ENCODE data around the gene IDH1. TPM values are rescaled to one million over a fixed set of nuclear protein-coding genes. Genes with fewer than 3 reads are reported as not detected.

The IDH1 gene
- polyA plus RNA-seq, 2 of the 4 experiments (the other 2 are of a cell fraction): 180 to 346 TPM

DNA sequence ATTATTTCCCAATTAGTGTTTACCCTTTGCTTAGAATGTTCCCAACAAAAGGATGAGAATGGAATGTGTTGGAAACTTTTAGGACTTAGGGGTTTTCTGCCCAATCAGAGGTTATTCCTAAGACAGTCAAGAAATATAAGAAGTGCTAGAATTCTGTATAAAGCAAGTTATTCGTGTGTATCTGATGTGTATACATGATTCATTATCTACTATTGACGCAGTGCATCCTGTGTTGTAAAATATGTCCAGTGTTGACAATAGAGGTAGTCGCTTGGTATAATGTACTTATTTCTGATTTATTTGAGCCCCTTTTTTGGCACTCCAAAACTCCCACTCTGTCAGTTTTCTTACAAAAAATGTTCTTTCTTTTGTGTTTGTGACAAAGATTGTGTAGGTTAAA is 12.1 kb upstream of the IDH1 start:
- Histone ChIP-seq H3K4me1 (peaks cover 20% of the 10 kb centered on the region), H3K4me3 (peak overlapping the region; percentile 97), H3K4me2 (peak overlapping the region; percentile 93), H3K9me3 (peaks cover 6% of the 10 kb centered on the region; the same call in 1 of the 3 replicates), H3K27ac (peak overlapping the region; percentile 95 to 97)
- ChIA-PET CTCF (interaction anchor here (0.9 to 2.0 kb wide), 3 partner anchors 12 to 166 kb away, joined by 3 to 12 read pairs (median 3); partner anchors contain the start of gene IDH1), POLR2A (interaction anchor here (2.9 kb wide), 1 partner anchor 12 kb away, joined by 50 read pairs; the partner anchor contains the start of gene IDH1)
- TF ChIP-seq TFCP2L1 (CRISPR knock-in tag; IDR thresholded peaks at IDR 0.05): no peak
- TF ChIP-seq HOXA7 (CRISPR knock-in tag; IDR thresholded peaks at IDR 0.05): no peak
- TF ChIP-seq, protein P1, sequence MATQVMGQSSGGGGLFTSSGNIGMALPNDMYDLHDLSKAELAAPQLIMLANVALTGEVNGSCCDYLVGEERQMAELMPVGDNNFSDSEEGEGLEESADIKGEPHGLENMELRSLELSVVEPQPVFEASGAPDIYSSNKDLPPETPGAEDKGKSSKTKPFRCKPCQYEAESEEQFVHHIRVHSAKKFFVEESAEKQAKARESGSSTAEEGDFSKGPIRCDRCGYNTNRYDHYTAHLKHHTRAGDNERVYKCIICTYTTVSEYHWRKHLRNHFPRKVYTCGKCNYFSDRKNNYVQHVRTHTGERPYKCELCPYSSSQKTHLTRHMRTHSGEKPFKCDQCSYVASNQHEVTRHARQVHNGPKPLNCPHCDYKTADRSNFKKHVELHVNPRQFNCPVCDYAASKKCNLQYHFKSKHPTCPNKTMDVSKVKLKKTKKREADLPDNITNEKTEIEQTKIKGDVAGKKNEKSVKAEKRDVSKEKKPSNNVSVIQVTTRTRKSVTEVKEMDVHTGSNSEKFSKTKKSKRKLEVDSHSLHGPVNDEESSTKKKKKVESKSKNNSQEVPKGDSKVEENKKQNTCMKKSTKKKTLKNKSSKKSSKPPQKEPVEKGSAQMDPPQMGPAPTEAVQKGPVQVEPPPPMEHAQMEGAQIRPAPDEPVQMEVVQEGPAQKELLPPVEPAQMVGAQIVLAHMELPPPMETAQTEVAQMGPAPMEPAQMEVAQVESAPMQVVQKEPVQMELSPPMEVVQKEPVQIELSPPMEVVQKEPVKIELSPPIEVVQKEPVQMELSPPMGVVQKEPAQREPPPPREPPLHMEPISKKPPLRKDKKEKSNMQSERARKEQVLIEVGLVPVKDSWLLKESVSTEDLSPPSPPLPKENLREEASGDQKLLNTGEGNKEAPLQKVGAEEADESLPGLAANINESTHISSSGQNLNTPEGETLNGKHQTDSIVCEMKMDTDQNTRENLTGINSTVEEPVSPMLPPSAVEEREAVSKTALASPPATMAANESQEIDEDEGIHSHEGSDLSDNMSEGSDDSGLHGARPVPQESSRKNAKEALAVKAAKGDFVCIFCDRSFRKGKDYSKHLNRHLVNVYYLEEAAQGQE (IDR thresholded peaks at IDR 0.05): no peak
- TF ChIP-seq CEBPB (IDR thresholded peaks at IDR 0.05): no peak
- no peak for TF ChIP-seq FOXS1 (CRISPR knock-in tag; IDR thresholded peaks at IDR 0.05)
- no peak for TF ChIP-seq NFE2L2 (conservative IDR thresholded peaks at IDR 0.05; ENCODE audit: low read length)
- TF ChIP-seq, protein P2, sequence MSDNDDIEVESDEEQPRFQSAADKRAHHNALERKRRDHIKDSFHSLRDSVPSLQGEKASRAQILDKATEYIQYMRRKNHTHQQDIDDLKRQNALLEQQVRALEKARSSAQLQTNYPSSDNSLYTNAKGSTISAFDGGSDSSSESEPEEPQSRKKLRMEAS (IDR thresholded peaks at IDR 0.05): no peak
- TF ChIP-seq NR3C1 (IDR thresholded peaks at IDR 0.05): no peak
- TF ChIP-seq HOXB5 (CRISPR knock-in tag; IDR thresholded peaks at IDR 0.05): no peak
- TF ChIP-seq ESRRA (IDR thresholded peaks at IDR 0.05; ENCODE audit: borderline replicate concordance, low read length): no peak
- TF ChIP-seq, protein P3, sequence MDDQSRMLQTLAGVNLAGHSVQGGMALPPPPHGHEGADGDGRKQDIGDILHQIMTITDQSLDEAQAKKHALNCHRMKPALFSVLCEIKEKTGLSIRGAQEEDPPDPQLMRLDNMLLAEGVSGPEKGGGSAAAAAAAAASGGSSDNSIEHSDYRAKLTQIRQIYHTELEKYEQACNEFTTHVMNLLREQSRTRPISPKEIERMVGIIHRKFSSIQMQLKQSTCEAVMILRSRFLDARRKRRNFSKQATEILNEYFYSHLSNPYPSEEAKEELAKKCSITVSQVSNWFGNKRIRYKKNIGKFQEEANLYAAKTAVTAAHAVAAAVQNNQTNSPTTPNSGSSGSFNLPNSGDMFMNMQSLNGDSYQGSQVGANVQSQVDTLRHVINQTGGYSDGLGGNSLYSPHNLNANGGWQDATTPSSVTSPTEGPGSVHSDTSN (IDR thresholded peaks at IDR 0.05): no peak
- no peak for TF ChIP-seq ZC3H11A (IDR thresholded peaks at IDR 0.05)
- TF ChIP-seq NPAS2 (CRISPR knock-in tag; IDR thresholded peaks at IDR 0.05; ENCODE audit: borderline replicate concordance): no peak
- no peak for TF ChIP-seq KDM1A (IDR thresholded peaks at IDR 0.05; ENCODE audit: low read depth)
- TF ChIP-seq RAD21 (conservative IDR thresholded peaks at IDR 0.05 in 1 of 2, IDR thresholded peaks at IDR 0.05 in 1 of 2): no peak
- no peak for TF ChIP-seq CHD2 (IDR thresholded peaks at IDR 0.05; ENCODE audit: low read length, partially characterized antibody)
- TF ChIP-seq JUN (IDR thresholded peaks at IDR 0.05): no peak
- no peak for TF ChIP-seq SMC3 (IDR thresholded peaks at IDR 0.05)
- TF ChIP-seq, protein P4, sequence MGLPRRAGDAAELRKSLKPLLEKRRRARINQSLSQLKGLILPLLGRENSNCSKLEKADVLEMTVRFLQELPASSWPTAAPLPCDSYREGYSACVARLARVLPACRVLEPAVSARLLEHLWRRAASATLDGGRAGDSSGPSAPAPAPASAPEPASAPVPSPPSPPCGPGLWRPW (IDR thresholded peaks at IDR 0.05): no peak
- no peak for TF ChIP-seq ZNF302 (CRISPR knock-in tag; IDR thresholded peaks at IDR 0.05)
- 16% methylated on average over 3 of the region's 3 CpGs for WGBS (ENCODE audit: missing lambda C conversion rate)
- FAIRE-seq (no peak), DNase-seq (ENCODE audit: low read depth in 1 of 2, low spot score in 1 of 2) (no peak), ATAC-seq (no peak)

DNA sequence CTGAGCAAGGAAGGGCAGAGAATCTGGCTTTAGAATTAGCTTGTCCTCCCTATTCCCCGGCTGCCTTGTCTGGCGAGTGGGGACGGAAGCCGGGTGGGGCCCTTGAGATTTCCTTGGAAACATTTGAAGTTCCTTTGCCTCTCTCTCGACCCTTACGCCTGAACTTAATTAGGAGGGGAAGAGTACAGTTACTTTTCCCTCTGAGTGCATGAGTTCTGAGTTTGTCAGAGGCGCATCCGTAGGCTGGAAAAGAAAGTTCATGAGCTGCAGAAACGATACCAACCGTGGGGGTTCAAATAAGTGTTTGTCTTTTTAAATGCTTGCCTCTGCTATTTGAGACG is 11.7 kb upstream of the IDH1 start:
- FAIRE-seq: no peak
- POLR2A ChIA-PET: interaction anchor here (1.0 to 2.9 kb wide), 2 partner anchors 9 to 12 kb away, joined by 4 to 50 read pairs; partner anchors contain the start of gene IDH1
- no peak for DNase-seq (ENCODE audit: low read depth in 1 of 2, low spot score in 1 of 2)
- ATAC-seq: no peak
- H3K4me2 ChIP-seq: peak overlapping the region; percentile 93
- peaks cover 7% of the 10 kb centered on the region; the same call in 1 of the 3 replicates for H3K9me3 ChIP-seq
- CTCF ChIA-PET: interaction anchor here (0.9 to 2.0 kb wide), 4 partner anchors 8 to 165 kb away, joined by 3 to 12 read pairs (median 4); partner anchors contain the start of gene IDH1
- TF ChIP-seq KDM5A (IDR thresholded peaks at IDR 0.05) (peak; percentile 1; the same call in 1 of the 2 replicates), RARB (CRISPR knock-in tag; IDR thresholded peaks at IDR 0.05) (no peak), ZFP36 (IDR thresholded peaks at IDR 0.05; ENCODE audit: borderline replicate concordance, partially characterized antibody) (no peak), ZSCAN20 (CRISPR knock-in tag; IDR thresholded peaks at IDR 0.05) (no peak), HOXA7 (CRISPR knock-in tag; IDR thresholded peaks at IDR 0.05) (no peak), NFE2L2 (conservative IDR thresholded peaks at IDR 0.05; ENCODE audit: low read length) (no peak)
- TF ChIP-seq, protein P1 (IDR thresholded peaks at IDR 0.05): no peak
- TF ChIP-seq, protein P5, sequence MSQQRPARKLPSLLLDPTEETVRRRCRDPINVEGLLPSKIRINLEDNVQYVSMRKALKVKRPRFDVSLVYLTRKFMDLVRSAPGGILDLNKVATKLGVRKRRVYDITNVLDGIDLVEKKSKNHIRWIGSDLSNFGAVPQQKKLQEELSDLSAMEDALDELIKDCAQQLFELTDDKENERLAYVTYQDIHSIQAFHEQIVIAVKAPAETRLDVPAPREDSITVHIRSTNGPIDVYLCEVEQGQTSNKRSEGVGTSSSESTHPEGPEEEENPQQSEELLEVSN (IDR thresholded peaks at IDR 0.05; ENCODE audit: borderline replicate concordance, low read depth): no peak
- H3K27ac ChIP-seq: peak overlapping the region; percentile 95 to 97
- H3K4me3 ChIP-seq: peak overlapping the region; percentile 97
- WGBS (ENCODE audit: missing lambda C conversion rate): 1% methylated on average over 11 of the region's 11 CpGs
- peaks cover 20% of the 10 kb centered on the region for H3K4me1 ChIP-seq
